ENCODE results near the gene LMOD2.

Gene LMOD2

DNA sequence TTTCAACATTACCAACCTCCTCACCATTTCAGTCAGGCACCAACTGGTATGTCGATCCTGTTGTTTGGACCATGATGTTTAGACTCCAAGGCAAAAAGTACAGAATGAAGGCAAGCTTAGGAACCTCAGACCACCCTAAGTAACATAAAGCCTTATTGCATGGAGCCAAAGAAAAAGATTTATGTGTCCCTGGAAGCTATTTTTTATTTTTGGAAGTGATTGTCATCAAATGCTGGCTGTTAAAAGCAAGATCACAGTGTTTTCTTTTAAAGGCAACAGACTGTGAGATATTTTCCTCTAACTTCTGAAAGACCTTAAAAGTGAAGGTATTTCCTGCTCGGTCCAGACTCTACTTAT, 45.8 kb upstream of the LMOD2 start:
- Histone ChIP-seq H3K36me3 (ENCODE audit: control insufficient read depth, low read length) (no peaks in the 10 kb centered on the region), H3K27me3 (ENCODE audit: control insufficient read depth, low read length) (peaks cover 4% of the 10 kb centered on the region; the same call in 1 of the 2 replicates), H3K4me1 (ENCODE audit: control insufficient read depth, low read length) (no peaks in the 10 kb centered on the region), H3K9me2 (replicated peaks; ENCODE audit: control insufficient read depth, low read length) (no peaks in the 10 kb centered on the region), H3K4me3 (ENCODE audit: low read length) (no peak overlapping the region), H3K9me3 (ENCODE audit: control insufficient read depth, insufficient read depth, low read length) (no peaks in the 10 kb centered on the region), H3K79me2 (ENCODE audit: control insufficient read depth, low read length) (no peaks in the 10 kb centered on the region), H3F3A (ENCODE audit: control insufficient read depth, insufficient read depth) (no peaks in the 10 kb centered on the region), H4K20me1 (ENCODE audit: control insufficient read depth, insufficient read depth, low read depth, low read length) (no peaks in the 10 kb centered on the region), H3K4me2 (ENCODE audit: low read length) (no peak overlapping the region), H3K27ac (ENCODE audit: low read depth, low read length) (no peak overlapping the region)
- TF ChIP-seq CTCF (IDR thresholded peaks at IDR 0.05; ENCODE audit: low read depth, low read length, poor library complexity, severe bottlenecking) (no peak), EZH2phosphoT487 (IDR thresholded peaks at IDR 0.05; ENCODE audit: borderline replicate concordance, low read length) (no peak)

GRCh38 chr7:123612024-123612423, 43.6 kb upstream of the LMOD2 start:
- H3K36me3 ChIP-seq (ENCODE audit: control insufficient read depth, low read length) = no peaks in the 10 kb centered on the region
- no peaks in the 10 kb centered on the region for H3K4me1 ChIP-seq (ENCODE audit: control insufficient read depth, low read length)
- H3K27ac ChIP-seq (ENCODE audit: low read depth, low read length) = no peak overlapping the region
- no peaks in the 10 kb centered on the region for H3F3A ChIP-seq (ENCODE audit: control insufficient read depth, insufficient read depth)
- no peak overlapping the region for H3K4me2 ChIP-seq (ENCODE audit: low read length)
- H3K79me2 ChIP-seq (ENCODE audit: control insufficient read depth, low read length) = no peaks in the 10 kb centered on the region
- no peaks in the 10 kb centered on the region for H3K9me2 ChIP-seq (replicated peaks; ENCODE audit: control insufficient read depth, low read length)
- H3K4me3 ChIP-seq (ENCODE audit: low read length) = no peak overlapping the region
- no peaks in the 10 kb centered on the region for H4K20me1 ChIP-seq (ENCODE audit: control insufficient read depth, insufficient read depth, low read depth, low read length)
- TF ChIP-seq EZH2phosphoT487 (IDR thresholded peaks at IDR 0.05; ENCODE audit: borderline replicate concordance, low read length) = no peak
- no peak for TF ChIP-seq CTCF (IDR thresholded peaks at IDR 0.05; ENCODE audit: low read depth, low read length, poor library complexity, severe bottlenecking)
- H3K27me3 ChIP-seq (ENCODE audit: control insufficient read depth, low read length) = 0 out of 2 replicates have a peak, but pooled peaks cover 3% of the 10 kb centered on the region
- no peaks in the 10 kb centered on the region for H3K9me3 ChIP-seq (ENCODE audit: control insufficient read depth, insufficient read depth, low read length)

- no peaks in the 10 kb centered on the region for H3K9me2 ChIP-seq (replicated peaks; ENCODE audit: control insufficient read depth, low read length)
- H3K79me2 ChIP-seq (ENCODE audit: control insufficient read depth, low read length) = no peaks in the 10 kb centered on the region
- H3K36me3 ChIP-seq (ENCODE audit: control insufficient read depth, low read length) = no peaks in the 10 kb centered on the region
- 0 out of 2 replicates have a peak, but pooled peaks cover 3% of the 10 kb centered on the region for H3K27me3 ChIP-seq (ENCODE audit: control insufficient read depth, low read length)
- no peak overlapping the region for H3K4me3 ChIP-seq (ENCODE audit: low read length)
- H3K4me1 ChIP-seq (ENCODE audit: control insufficient read depth, low read length) = no peaks in the 10 kb centered on the region
- H3F3A ChIP-seq (ENCODE audit: control insufficient read depth, insufficient read depth) = no peaks in the 10 kb centered on the region
- H4K20me1 ChIP-seq (ENCODE audit: control insufficient read depth, insufficient read depth, low read depth, low read length) = no peaks in the 10 kb centered on the region
- H3K4me2 ChIP-seq (ENCODE audit: low read length) = no peak overlapping the region
- H3K27ac ChIP-seq (ENCODE audit: low read depth, low read length) = no peak overlapping the region
- TF ChIP-seq CTCF (IDR thresholded peaks at IDR 0.05; ENCODE audit: low read depth, low read length, poor library complexity, severe bottlenecking) = no peak
- TF ChIP-seq EZH2phosphoT487 (IDR thresholded peaks at IDR 0.05; ENCODE audit: borderline replicate concordance, low read length) = no peak
- no peaks in the 10 kb centered on the region for H3K9me3 ChIP-seq (ENCODE audit: control insufficient read depth, insufficient read depth, low read length)
These were observed 40.3 kb upstream of the LMOD2 start for GRCh38 chr7:123615344-123615743.

DNA sequence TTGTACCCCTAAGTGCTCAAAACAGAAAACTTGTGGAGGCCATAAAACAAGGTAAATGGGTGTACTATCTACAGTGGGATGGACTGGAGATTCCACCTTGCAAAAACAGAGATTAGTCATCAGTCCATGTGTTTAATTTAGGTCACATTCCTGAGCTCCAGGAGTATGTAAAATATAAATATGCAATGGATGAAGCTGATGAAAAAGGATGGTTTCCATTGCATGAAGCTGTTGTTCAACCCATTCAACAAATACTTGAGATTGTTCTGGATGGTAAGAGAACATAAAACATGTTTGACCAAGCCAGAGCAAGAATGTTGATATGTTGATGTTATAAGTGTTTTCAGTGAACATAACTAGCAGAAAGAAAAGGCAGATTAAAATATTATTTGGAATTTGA, 39.4 kb upstream of the LMOD2 start:
- Histone ChIP-seq H3K9me3 (ENCODE audit: control insufficient read depth, insufficient read depth, low read length) (no peaks in the 10 kb centered on the region), H3K27ac (ENCODE audit: low read depth, low read length) (no peak overlapping the region), H3K9me2 (replicated peaks; ENCODE audit: control insufficient read depth, low read length) (no peaks in the 10 kb centered on the region), H3K4me1 (ENCODE audit: control insufficient read depth, low read length) (no peaks in the 10 kb centered on the region), H3K4me2 (ENCODE audit: low read length) (no peak overlapping the region), H3F3A (ENCODE audit: control insufficient read depth, insufficient read depth) (no peaks in the 10 kb centered on the region), H3K36me3 (ENCODE audit: control insufficient read depth, low read length) (no peaks in the 10 kb centered on the region), H3K79me2 (ENCODE audit: control insufficient read depth, low read length) (no peaks in the 10 kb centered on the region), H3K27me3 (ENCODE audit: control insufficient read depth, low read length) (0 out of 2 replicates have a peak, but pooled peaks cover 3% of the 10 kb centered on the region), H4K20me1 (ENCODE audit: control insufficient read depth, insufficient read depth, low read depth, low read length) (no peaks in the 10 kb centered on the region), H3K4me3 (ENCODE audit: low read length) (no peak overlapping the region)
- TF ChIP-seq EZH2phosphoT487 (IDR thresholded peaks at IDR 0.05; ENCODE audit: borderline replicate concordance, low read length) (no peak), CTCF (IDR thresholded peaks at IDR 0.05; ENCODE audit: low read depth, low read length, poor library complexity, severe bottlenecking) (no peak)

All from DOHH2 (cell line).